Lower leg skin (tissue), 4 donors: Measurements from ENCODE around the gene TPM3. TPM values are rescaled to one million over a fixed set of nuclear protein-coding genes. Genes with fewer than 3 reads are reported as not detected.

Source experiments
- DNase-seq, 2 donors: peaks; one replicate each; pipeline ENCODE4 v3.0.0-alpha.2; 2019; ENCODE audit warnings: low spot score in 2 of 2
- H3K4me3 ChIP-seq: fragments of 200-600 bp; sonication (generic); 2 replicates; pipeline ENCODE4 v1.5.1; 2017; ENCODE audit warnings: mild to moderate bottlenecking, low read depth; ENCODE audit not compliant: poor library complexity, severe bottlenecking
- CTCF ChIP-seq, 3 donors: fragments of 450-650 bp; IDR thresholded peaks; one replicate each; pipeline ENCODE4 v1.5.1; 2016; ENCODE audit warnings: antibody characterized with exemption in 3 of 3, mild to moderate bottlenecking in 3 of 3, moderate library complexity in 2 of 3
- POLR2A ChIP-seq, 2 donors: fragments of 450-650 bp; IDR thresholded peaks; one replicate each; pipeline ENCODE4 v1.6.1; 2016 to 2017; ENCODE audit warnings: antibody characterized with exemption in 2 of 2, mild to moderate bottlenecking in 1 of 2, moderate library complexity in 1 of 2
- WGBS, 2 donors: methylation state at CpG; one replicate each; pipeline ENCODE4 v1.1.5; 2018; 5-methylcytosine and 5-hydroxymethylcytosine counted together
- intact Hi-C: fragments of 100-400 bp; cut with DNase I; formaldehyde crosslinking; loops from one replicate; pipeline ENCODE4 v1.15.0; 2023; ENCODE audit warnings: low total_unique reads
- total RNA-seq, 4 donors: library from RNA; depleted of rRNA; stranded (reverse); fragments of >200 nt; gene quantifications; one replicate each; pipeline ENCODE4 v1.1.0, GENCODE V29; 2016

TPM3 gene
- total RNA-seq, 4 donors from 2014 or later, result 119 to 226 (median 181) TPM

GRCh38 chr1:154171880-154172279, 20.0 kb downstream of the TPM3 start:
- TF ChIP-seq POLR2A (IDR thresholded peaks at IDR 0.05), result no peak
- TF ChIP-seq CTCF (IDR thresholded peaks at IDR 0.05), result no peak
- intact Hi-C loops, result no loop called here
- no peak for DNase-seq
- 91 to 95% methylated on average over 5 of the region's 5 CpGs for WGBS, 2 donors
- no peak overlapping the region for H3K4me3 ChIP-seq

- intact Hi-C loops, result no loop called here
These were observed 20.7 kb downstream of the TPM3 start for GRCh38 chr1:154171223-154171583.

GRCh38 chr1:154170547-154171222, 21.2 kb downstream of the TPM3 start:
- no peak overlapping the region for H3K4me3 ChIP-seq
- intact Hi-C loops, result no loop called here
- TF ChIP-seq CTCF (IDR thresholded peaks at IDR 0.05) (no peak), POLR2A (IDR thresholded peaks at IDR 0.05) (no peak)
- DNase-seq, result no peak

More at GRCh38 chr1:154171223-154171583, 20.7 kb downstream of the TPM3 start:
- WGBS, 2 donors, result 89 to 93% methylated on average over 4 of the region's 4 CpGs
- TF ChIP-seq CTCF (IDR thresholded peaks at IDR 0.05) (no peak), POLR2A (IDR thresholded peaks at IDR 0.05) (no peak)
- no peak for DNase-seq
- H3K4me3 ChIP-seq, result no peak overlapping the region

- TF ChIP-seq CTCF (IDR thresholded peaks at IDR 0.05), result no peak
- no peak for TF ChIP-seq POLR2A (IDR thresholded peaks at IDR 0.05)
- intact Hi-C loops, result loop anchor here (5.0 kb wide), 1 partner anchor 1835 kb away; no protein-coding TSS in a partner anchor
- H3K4me3 ChIP-seq, result no peak overlapping the region
- DNase-seq, result no peak
These were observed 24.4 kb downstream of the TPM3 start for GRCh38 chr1:154167461-154167860.

- intact Hi-C loops, result loop anchor here (5.0 kb wide), 1 partner anchor 1834 kb away; no protein-coding TSS in a partner anchor
- DNase-seq, result no peak
- no peak overlapping the region for H3K4me3 ChIP-seq
- TF ChIP-seq POLR2A (IDR thresholded peaks at IDR 0.05) (no peak), CTCF (IDR thresholded peaks at IDR 0.05) (no peak)
- WGBS, 2 donors, result 84 to 93% methylated on average over 1 of the region's 1 CpG
These were observed 25.7 kb downstream of the TPM3 start for GRCh38 chr1:154166207-154166606.

GRCh38 chr1:154159554-154159953, 32.3 kb downstream of the TPM3 start:
- H3K4me3 ChIP-seq, result no peak overlapping the region
- TF ChIP-seq CTCF (IDR thresholded peaks at IDR 0.05) (no peak), POLR2A (IDR thresholded peaks at IDR 0.05) (no peak)
- intact Hi-C loops, result no loop called here
- no peak for DNase-seq
